ENCODE results near the gene SCLT1. TPM values are rescaled to one million over a fixed set of nuclear protein-coding genes. Genes with fewer than 3 reads are reported as not detected.
A peak's percentile ranks its signal among the peaks of the same experiment; 100 is the strongest.

Gene SCLT1
- total RNA-seq, 8 experiments from 2014 or later, result 10.3 to 42.7 (median 17.4) TPM

DNA sequence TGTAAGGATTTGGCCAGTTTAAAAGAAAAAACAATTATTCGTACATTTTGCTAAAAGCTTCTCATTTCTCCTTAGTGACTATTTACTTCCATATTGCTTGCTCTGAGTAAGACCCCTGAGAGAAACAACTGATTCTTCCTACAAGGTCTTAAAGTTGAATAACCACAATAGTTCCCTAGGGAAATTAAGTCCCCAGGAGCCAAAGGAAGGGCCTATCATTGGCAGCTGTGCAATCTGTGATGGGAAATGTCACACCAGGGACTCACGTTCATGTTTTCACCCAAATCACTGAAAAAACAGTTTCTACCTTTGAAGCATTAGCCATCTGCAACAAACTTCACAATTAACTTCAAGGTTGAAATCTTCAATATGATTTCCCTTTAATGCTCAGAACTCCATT is 217.1 kb downstream of the SCLT1 start:
- Histone ChIP-seq H3K27ac (no peak overlapping the region), H3K4me3 (no peak overlapping the region), H3K4me1 (replicated peaks in 1 of 2) (no peaks in the 10 kb centered on the region)
- no peak for ATAC-seq (replicated peaks in 6 of 8)
- in situ Hi-C loops (cut with MboI; ENCODE audit: low pct_unique_long_range_greater_than_20kb in 2 of 9, low sequenced_read_pairs in 9 of 9, unreplicated experiment in 9 of 9), result no loop called here
- 60 to 100% (median 82%) methylated on average over 1 to 2 of the region's 2 CpGs; no CpG with 5 or more reads in 2 of the 10 experiments for WGBS, 10 experiments

DNA sequence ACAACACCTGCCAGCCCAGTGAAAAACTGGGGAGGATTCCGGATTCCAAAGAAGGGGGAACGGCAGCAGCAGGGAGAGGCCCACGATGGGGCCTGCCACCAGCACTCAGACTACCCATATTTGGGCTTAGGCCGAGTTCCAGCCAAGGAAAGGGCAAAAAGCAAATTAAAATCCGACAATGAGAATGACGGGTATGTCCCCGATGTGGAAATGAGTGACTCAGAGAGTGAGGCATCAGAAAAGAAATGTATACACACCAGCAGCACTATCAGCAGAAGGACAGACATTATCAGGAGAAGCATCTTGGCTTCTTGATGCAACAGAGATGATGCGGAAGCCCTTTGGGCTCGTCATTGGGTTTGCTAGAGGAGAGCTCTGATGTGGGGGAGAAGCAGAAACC is 221.4 kb downstream of the SCLT1 start:
- no peak overlapping the region for H3K27ac ChIP-seq
- WGBS, 10 experiments, result 8 to 100% (median 95%) methylated on average over 2 to 6 of the region's 9 CpGs; no CpG with 5 or more reads in 1 of the 10 experiments
- peaks cover 0 to 11% of the 10 kb centered on the region in 2 donors for H3K4me1 ChIP-seq (replicated peaks in 1 of 2)
- H3K4me3 ChIP-seq, result no peak overlapping the region
- in situ Hi-C loops (cut with MboI; ENCODE audit: low pct_unique_long_range_greater_than_20kb in 2 of 9, low sequenced_read_pairs in 9 of 9, unreplicated experiment in 9 of 9), result loop anchor here in 5 of 9 experiments (25.0 kb wide), 2 partner anchors 410 to 685 kb away; no protein-coding TSS in a partner anchor
- ATAC-seq (replicated peaks in 6 of 8), result peak in 1 of 8 experiments; percentile 67

DNA sequence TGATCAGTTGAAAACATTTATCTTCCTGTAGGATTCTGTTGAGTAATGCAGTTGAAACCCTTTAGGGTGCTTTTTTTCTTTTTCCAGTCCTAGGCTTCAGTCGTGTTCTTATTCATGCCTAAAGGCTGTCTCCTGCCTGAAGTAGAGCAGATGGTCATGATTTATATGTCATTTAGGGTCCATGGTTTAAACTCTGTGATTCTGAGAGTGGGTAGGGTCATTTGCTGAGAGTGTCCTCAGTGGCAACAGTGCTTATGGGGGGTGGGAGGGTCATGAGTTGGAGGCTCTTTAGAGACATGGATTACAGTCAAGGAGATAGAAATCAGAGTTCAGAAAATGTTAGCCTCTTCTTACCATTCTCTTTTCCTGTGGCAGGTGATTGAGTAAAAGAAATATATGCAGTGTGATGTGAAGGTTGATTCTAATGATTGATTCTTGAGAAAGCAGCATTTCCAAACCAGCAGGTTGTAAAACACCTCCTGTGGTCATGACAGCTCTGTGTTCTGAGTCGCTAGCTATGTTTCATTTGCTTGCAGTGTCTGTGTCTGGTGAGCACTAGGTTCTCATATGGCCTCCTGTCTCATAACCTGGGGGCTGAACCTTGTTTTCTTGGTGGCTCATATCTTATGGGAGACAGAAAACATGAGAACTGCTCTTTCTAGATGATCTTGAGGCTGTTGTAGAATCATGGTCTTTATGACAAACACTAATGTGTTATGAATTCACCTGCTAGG is 223.4 kb downstream of the SCLT1 start:
- ATAC-seq (replicated peaks in 6 of 8), result peak in 3 of 8 experiments; percentile 46 to 83 (median 79)

DNA sequence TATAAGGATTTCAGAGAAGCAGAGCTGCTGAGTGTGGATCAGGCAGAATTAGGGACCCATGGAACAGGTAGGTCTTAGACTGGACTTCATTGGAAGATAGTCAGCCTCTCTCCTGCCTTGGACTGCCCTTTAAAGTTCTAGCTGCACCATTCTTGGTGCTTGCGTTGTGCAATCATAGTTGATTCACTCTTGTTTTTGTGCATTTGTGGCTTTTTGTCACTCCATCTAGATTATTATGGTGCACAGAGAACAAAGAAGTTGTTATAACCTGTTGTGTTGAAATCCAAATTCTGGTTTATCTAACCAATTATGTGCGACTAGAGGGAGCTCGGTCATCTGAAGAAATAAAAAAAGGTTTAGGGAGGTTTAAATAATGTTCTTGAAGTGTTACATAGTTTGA is 224.6 kb downstream of the SCLT1 start:
- no peak for ATAC-seq (replicated peaks in 6 of 8)
- in situ Hi-C loops (cut with MboI; ENCODE audit: low pct_unique_long_range_greater_than_20kb in 2 of 9, low sequenced_read_pairs in 9 of 9, unreplicated experiment in 9 of 9), result loop anchor here in 5 of 9 experiments (10.0 to 25.0 kb wide), 3 partner anchors 54 to 681 kb away; no protein-coding TSS in a partner anchor
- no peak overlapping the region for H3K27ac ChIP-seq
- H3K4me3 ChIP-seq, result no peak overlapping the region
- peaks cover 0 to 11% of the 10 kb centered on the region in 2 donors for H3K4me1 ChIP-seq (replicated peaks in 1 of 2)
- WGBS, 10 experiments, result 27 to 100% (median 96%) methylated on average over 2 to 3 of the region's 3 CpGs; no CpG with 5 or more reads in 1 of the 10 experiments

More for the DNA sequence above, 223.4 kb downstream of the SCLT1 start:
- Histone ChIP-seq H3K27ac (no peak overlapping the region), H3K4me1 (replicated peaks in 1 of 2) (peaks cover 0 to 11% of the 10 kb centered on the region in 2 donors), H3K4me3 (no peak overlapping the region)
- in situ Hi-C loops (cut with MboI; ENCODE audit: low pct_unique_long_range_greater_than_20kb in 2 of 9, low sequenced_read_pairs in 9 of 9, unreplicated experiment in 9 of 9), result loop anchor here in 5 of 9 experiments (10.0 to 25.0 kb wide), 3 partner anchors 55 to 683 kb away; no protein-coding TSS in a partner anchor
- 62 to 83% (median 75%) methylated on average over 2 of the region's 2 CpGs; no CpG with 5 or more reads in 6 of the 10 experiments for WGBS, 10 experiments

DNA sequence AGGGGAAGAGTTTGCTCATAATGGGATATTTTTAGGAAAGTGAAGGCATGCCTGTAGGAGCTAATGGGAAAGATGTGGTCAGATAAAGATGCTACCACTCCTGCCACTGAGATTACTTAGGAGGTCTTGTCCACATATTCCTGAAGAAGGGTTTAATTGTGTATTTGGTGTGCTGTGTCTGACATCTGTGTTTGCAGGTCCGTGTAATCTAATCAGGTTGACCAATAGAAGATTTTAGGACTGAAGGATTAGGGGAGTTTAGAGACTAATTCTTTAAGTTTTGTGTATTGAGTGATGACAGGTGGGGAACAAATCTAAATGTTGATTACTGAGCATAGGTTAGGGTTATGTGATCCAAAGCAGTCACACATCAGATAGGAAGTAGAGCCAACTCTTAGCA is 226.6 kb downstream of the SCLT1 start:
- ATAC-seq (replicated peaks in 6 of 8), result no peak
- H3K27ac ChIP-seq, result no peak overlapping the region
- in situ Hi-C loops (cut with MboI; ENCODE audit: low pct_unique_long_range_greater_than_20kb in 2 of 9, low sequenced_read_pairs in 9 of 9, unreplicated experiment in 9 of 9), result loop anchor here in 5 of 9 experiments (10.0 to 25.0 kb wide), 3 partner anchors 52 to 679 kb away; no protein-coding TSS in a partner anchor
- 43 to 100% (median 81%) methylated on average over 1 of the region's 1 CpG; no CpG with 5 or more reads in 4 of the 10 experiments for WGBS, 10 experiments
- peaks cover 0 to 11% of the 10 kb centered on the region in 2 donors for H3K4me1 ChIP-seq (replicated peaks in 1 of 2)
- H3K4me3 ChIP-seq, result no peak overlapping the region

DNA sequence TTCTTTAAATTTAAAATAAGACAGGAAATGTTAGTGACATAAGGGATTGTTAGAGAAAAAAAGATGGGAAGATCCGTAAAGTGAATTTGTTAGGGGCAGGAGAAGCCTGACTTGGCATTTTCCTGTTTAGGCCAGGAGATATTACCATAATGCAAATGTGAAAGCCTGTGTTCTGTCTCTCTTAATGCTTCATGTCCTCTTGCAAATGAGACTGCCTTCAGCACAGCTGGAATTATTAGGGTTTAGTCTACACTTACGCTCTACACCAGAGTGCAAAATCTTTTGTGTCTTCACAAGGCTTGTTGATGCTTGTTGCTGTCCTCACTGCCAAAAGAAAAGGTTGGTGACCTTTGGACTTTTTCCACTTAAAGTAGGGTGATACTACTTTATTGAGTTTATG is 227.1 kb downstream of the SCLT1 start:
- H3K4me3 ChIP-seq, result no peak overlapping the region
- H3K27ac ChIP-seq, result no peak overlapping the region
- peak in 4 of 8 experiments; percentile 29 to 96 (median 90) for ATAC-seq (replicated peaks in 6 of 8)
- in situ Hi-C loops (cut with MboI; ENCODE audit: low pct_unique_long_range_greater_than_20kb in 2 of 9, low sequenced_read_pairs in 9 of 9, unreplicated experiment in 9 of 9), result loop anchor here in 5 of 9 experiments (10.0 to 25.0 kb wide), 3 partner anchors 51 to 679 kb away; no protein-coding TSS in a partner anchor
- WGBS, 10 experiments, result 9 to 100% (median 84%) methylated on average over 1 to 2 of the region's 2 CpGs; no CpG with 5 or more reads in 3 of the 10 experiments
- peaks cover 0 to 11% of the 10 kb centered on the region in 2 donors for H3K4me1 ChIP-seq (replicated peaks in 1 of 2)

DNA sequence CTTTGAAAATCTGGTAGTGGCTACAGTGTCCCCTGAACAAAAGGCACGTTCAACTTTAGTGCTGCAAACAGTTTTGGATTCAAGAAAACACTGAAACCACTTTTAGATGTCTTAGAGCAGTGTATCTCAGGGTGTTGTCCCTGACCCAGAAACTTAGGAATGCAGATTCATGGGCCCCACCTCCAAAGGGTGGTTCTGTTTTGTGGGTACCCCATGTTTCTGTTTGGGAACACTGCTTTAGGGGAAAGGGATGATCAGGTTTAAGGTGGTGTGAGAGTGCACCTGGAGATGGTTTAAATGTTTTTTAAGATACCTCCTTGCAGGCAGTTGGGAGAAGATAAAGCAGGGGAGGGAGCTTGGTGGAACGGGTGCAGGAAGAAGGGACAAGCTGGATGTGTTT is 228.2 kb downstream of the SCLT1 start:
- in situ Hi-C loops (cut with MboI; ENCODE audit: low pct_unique_long_range_greater_than_20kb in 2 of 9, low sequenced_read_pairs in 9 of 9, unreplicated experiment in 9 of 9), result loop anchor here in 5 of 9 experiments (10.0 to 25.0 kb wide), 3 partner anchors 50 to 678 kb away; no protein-coding TSS in a partner anchor
- Histone ChIP-seq H3K4me1 (replicated peaks in 1 of 2) (peaks cover 0 to 10% of the 10 kb centered on the region in 2 donors), H3K4me3 (no peak overlapping the region), H3K27ac (no peak overlapping the region)
- no peak for ATAC-seq (replicated peaks in 6 of 8)
- WGBS, 10 experiments, result 86 to 100% (median 100%) methylated on average over 1 to 2 of the region's 2 CpGs; no CpG with 5 or more reads in 4 of the 10 experiments

DNA sequence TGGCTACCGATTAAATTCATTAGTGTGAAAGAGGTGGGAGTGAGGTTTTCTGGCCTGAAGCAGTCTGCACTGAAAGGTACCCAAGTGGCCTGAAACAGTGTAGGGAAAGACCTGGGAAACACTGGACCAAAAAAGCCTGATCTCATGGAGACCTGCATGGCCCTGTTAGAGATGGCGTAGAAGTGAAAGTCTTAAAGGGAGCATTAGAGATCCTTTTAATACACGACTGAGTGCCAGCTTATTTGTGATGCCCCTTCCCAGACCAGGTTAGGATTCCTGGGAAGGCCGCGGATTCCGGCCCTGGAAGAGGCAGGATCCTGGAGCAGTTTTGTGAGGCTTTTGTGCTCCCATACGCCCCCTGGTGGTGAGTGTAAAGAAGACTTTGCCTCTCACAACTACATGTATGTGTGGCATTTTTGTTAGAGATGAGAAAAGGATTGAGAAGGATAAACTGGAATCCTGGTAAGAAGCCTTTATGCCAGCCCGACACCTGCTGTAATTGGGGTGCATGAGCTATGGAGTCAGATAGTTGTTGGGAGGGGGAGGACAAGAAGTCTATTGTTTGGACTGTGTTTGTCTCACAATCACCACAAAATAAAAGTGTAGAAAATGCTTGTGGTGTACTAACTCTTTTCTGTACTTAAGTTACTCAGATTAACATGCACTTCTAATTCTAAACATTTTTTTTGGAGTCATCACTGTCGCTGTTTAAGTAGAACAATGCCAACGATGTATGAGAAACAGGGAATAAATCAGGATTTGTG is 229.8 kb downstream of the SCLT1 start:
- Histone ChIP-seq H3K4me3 (no peak overlapping the region), H3K4me1 (replicated peaks in 1 of 2) (peaks cover 0 to 2% of the 10 kb centered on the region in 2 donors), H3K27ac (peak overlapping the region in 1 of 2 donors; percentile 8)
- in situ Hi-C loops (cut with MboI; ENCODE audit: low pct_unique_long_range_greater_than_20kb in 2 of 9, low sequenced_read_pairs in 9 of 9, unreplicated experiment in 9 of 9), result loop anchor here in 5 of 9 experiments (10.0 to 25.0 kb wide), 3 partner anchors 49 to 676 kb away; no protein-coding TSS in a partner anchor
- peak; percentile 12 to 87 (median 76) for ATAC-seq (replicated peaks in 6 of 8)
- 0 to 90% (median 53%) methylated on average over 1 to 9 of the region's 10 CpGs; no CpG with 5 or more reads in 2 of the 10 experiments for WGBS, 10 experiments

DNA sequence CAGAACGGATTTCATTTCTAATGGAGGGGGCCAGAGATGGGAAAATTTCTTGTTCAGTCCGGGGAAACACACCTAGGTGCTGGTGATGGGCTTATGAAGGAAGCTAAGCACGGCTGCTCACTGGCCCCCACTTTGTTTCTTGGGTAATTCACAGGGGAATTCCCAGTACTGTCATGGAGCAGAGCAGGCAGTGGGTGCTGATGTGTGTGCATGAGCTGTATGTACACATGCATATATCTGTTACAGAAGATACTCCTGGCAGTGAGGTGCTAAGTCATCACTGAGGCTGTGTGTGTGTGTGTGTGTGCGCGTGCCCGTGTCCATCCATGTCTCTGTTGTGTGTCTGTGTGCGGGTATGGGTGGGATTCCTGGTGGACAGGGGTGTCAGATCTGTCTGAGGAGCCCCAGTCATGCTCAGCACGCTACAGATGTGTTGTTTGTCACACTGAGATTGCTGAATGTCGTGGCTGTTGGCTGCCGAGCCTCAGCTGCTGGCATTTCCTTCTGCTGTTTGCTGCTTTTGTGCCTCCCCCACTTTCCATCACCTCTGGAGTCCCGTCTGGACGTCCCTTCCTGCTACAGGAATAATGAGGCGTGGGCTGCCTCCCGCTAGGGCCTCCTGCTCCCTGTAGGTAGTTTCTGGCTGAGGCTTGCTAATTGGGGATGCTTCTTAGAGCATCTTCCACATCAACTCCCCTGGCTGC is 230.6 kb downstream of the SCLT1 start:
- WGBS, 10 experiments, result 73 to 100% (median 98%) methylated on average over 1 to 4 of the region's 14 CpGs; no CpG with 5 or more reads in 2 of the 10 experiments
- peak in 5 of 8 experiments; percentile 32 to 57 (median 50) for ATAC-seq (replicated peaks in 6 of 8)
- in situ Hi-C loops (cut with MboI; ENCODE audit: low pct_unique_long_range_greater_than_20kb in 2 of 9, low sequenced_read_pairs in 9 of 9, unreplicated experiment in 9 of 9), result loop anchor here in 5 of 9 experiments (10.0 to 25.0 kb wide), 3 partner anchors 48 to 675 kb away; no protein-coding TSS in a partner anchor
- H3K27ac ChIP-seq, result peak overlapping the region in 1 of 2 donors; percentile 8
- peaks cover 0 to 2% of the 10 kb centered on the region in 2 donors for H3K4me1 ChIP-seq (replicated peaks in 1 of 2)
- no peak overlapping the region for H3K4me3 ChIP-seq

DNA sequence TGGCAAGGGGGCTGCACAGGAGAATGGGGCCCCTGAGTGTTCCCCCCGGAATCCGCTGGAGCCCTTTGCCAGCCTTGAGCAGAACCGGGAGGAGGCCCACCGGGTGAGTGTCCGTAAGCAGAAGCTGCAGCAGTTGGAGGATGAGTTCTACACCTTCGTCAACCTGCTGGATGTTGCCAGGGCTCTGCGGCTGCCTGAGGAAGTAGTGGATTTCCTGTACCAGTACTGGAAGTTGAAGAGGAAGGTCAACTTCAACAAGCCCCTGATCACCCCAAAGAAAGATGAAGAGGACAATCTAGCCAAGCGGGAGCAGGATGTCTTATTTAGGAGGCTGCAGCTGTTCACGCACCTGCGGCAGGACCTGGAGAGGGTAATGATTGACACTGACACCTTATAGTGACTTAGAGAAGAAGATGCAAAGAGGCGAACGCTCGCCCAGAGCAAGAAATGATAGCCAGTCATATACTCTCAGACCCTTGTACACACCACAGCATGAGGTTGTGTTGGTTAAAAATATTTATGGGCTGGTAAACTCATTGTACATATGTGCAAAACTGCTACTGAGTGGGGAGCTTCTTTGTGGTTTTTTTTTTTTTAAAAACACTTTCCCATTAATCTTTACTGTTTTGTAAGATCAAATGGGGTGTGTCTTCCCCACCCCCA is 231.4 kb downstream of the SCLT1 start:
- peaks cover 0 to 2% of the 10 kb centered on the region in 2 donors for H3K4me1 ChIP-seq (replicated peaks in 1 of 2)
- in situ Hi-C loops (cut with MboI; ENCODE audit: low pct_unique_long_range_greater_than_20kb in 2 of 9, low sequenced_read_pairs in 9 of 9, unreplicated experiment in 9 of 9), result loop anchor here in 5 of 9 experiments (10.0 to 25.0 kb wide), 3 partner anchors 47 to 675 kb away; no protein-coding TSS in a partner anchor
- no peak overlapping the region for H3K4me3 ChIP-seq
- H3K27ac ChIP-seq, result no peak overlapping the region
- WGBS, 10 experiments, result 80 to 100% (median 99%) methylated on average over 1 to 12 of the region's 13 CpGs; no CpG with 5 or more reads in 3 of the 10 experiments
- no peak for ATAC-seq (replicated peaks in 6 of 8)

DNA sequence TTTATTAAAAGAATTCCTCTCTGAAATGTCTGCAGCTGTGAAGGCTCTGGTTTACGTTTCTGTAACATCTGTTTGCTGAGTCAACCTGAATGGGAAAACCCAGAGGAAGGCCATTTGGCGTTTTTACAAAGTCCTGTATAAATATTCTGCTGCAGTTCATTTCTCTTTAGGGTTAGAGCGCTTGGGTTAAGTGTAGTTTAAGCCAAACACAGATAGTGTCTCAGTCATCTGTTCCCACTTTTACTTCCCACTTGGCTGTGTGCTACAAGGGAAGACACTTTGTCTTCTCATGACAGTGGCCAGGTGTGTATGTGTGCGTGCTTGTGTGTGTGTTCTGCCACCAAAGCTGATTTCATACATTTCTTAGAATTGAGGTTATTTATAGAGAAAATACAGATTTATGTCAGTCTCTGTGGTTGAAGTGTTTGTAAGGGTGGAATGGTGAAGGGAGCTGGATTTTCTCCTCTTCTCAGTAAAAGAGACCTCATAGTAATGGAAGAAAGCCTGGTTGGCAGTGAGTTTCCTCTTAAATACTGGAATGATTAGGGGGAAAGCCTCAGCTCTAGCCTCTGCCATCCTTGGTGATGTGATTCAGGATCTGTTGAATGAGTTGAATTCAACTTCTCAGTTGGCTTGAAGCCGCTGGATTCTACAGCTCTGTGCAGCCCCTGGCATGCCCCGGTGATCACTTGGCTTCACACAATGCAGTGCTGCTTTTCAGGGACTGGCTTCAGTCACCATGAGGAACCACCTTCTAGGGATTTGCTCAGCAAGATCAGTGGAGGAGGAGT is 233.3 kb downstream of the SCLT1 start:
- WGBS, 10 experiments, result 11 to 95% (median 77%) methylated on average over 1 to 6 of the region's 6 CpGs; no CpG with 5 or more reads in 2 of the 10 experiments
- in situ Hi-C loops (cut with MboI; ENCODE audit: low pct_unique_long_range_greater_than_20kb in 2 of 9, low sequenced_read_pairs in 9 of 9, unreplicated experiment in 9 of 9), result loop anchor here in 5 of 9 experiments (10.0 to 25.0 kb wide), 3 partner anchors 45 to 673 kb away; no protein-coding TSS in a partner anchor
- ATAC-seq (replicated peaks in 6 of 8), result peak in 2 of 8 experiments; percentile 26 to 60
- Histone ChIP-seq H3K4me1 (replicated peaks in 1 of 2) (peaks cover 0 to 2% of the 10 kb centered on the region in 2 donors), H3K27ac (no peak overlapping the region), H3K4me3 (no peak overlapping the region)
